Measurements from ENCODE around the gene EXOC6.

GRCh38 chr10:92850185-92850584 is 1.9 kb downstream of the EXOC6 start:
- TF ChIP-seq CTCF (IDR thresholded peaks at IDR 0.05) = no peak
- TF ChIP-seq EZH2 (IDR thresholded peaks at IDR 0.05) = no peak
- no peak for TF ChIP-seq EZH2phosphoT487 (IDR thresholded peaks at IDR 0.05)
